ENCODE measurements around the gene PLXNB3.

The PLXNB3 gene

GRCh38 chrX:153769158-153769864 is 5.3 kb downstream of the PLXNB3 start:
- no peak for TF ChIP-seq CTCF (IDR thresholded peaks at IDR 0.05; ENCODE audit: insufficient read depth, low read depth, low read length, missing control alignments)
- no peak overlapping the region for H3K4me3 ChIP-seq (ENCODE audit: low read length)
- no peak for DNase-seq (ENCODE audit: low read depth)

GRCh38 chrX:153769865-153770600 is 6.0 kb downstream of the PLXNB3 start:
- DNase-seq (ENCODE audit: low read depth): no peak
- H3K4me3 ChIP-seq (ENCODE audit: low read length): no peak overlapping the region
- TF ChIP-seq CTCF (IDR thresholded peaks at IDR 0.05; ENCODE audit: insufficient read depth, low read depth, low read length, missing control alignments): no peak

- TF ChIP-seq CTCF (IDR thresholded peaks at IDR 0.05; ENCODE audit: insufficient read depth, low read depth, low read length, missing control alignments): no peak
- H3K4me3 ChIP-seq (ENCODE audit: low read length): no peak overlapping the region
- DNase-seq (ENCODE audit: low read depth): no peak
Measured at GRCh38 chrX:153770601-153771414, 6.8 kb downstream of the PLXNB3 start.

GRCh38 chrX:153771415-153772315 is 7.6 kb downstream of the PLXNB3 start:
- H3K4me3 ChIP-seq (ENCODE audit: low read length): no peak overlapping the region
- no peak for TF ChIP-seq CTCF (IDR thresholded peaks at IDR 0.05; ENCODE audit: insufficient read depth, low read depth, low read length, missing control alignments)
- DNase-seq (ENCODE audit: low read depth): no peak

GRCh38 chrX:153772316-153773217 is 8.5 kb downstream of the PLXNB3 start:
- no peak for DNase-seq (ENCODE audit: low read depth)
- no peak for TF ChIP-seq CTCF (IDR thresholded peaks at IDR 0.05; ENCODE audit: insufficient read depth, low read depth, low read length, missing control alignments)
- H3K4me3 ChIP-seq (ENCODE audit: low read length): no peak overlapping the region

Measured in epithelial cell of esophagus (primary cell).